ENCODE measurements around the gene ZFYVE16.

- TF ChIP-seq CTCF (IDR thresholded peaks at IDR 0.05) (no peak), POLR2A (IDR thresholded peaks at IDR 0.05) (no peak), EP300 (IDR thresholded peaks at IDR 0.05; ENCODE audit: low read depth) (no peak), POLR2AphosphoS5 (IDR thresholded peaks at IDR 0.05) (no peak)
These were observed 55.4 kb downstream of the ZFYVE16 start for GRCh38 chr5:80463269-80463668.
